Body of pancreas (tissue), 4 donors: ENCODE measurements around the gene ARHGAP15. TPM values are rescaled to one million over a fixed set of nuclear protein-coding genes. Genes with fewer than 3 reads are reported as not detected.

ENCODE experiments used
- ATAC-seq: fragments of 150-250 bp; one replicate; pipeline ENCODE4 v1.9.1; 2016
- DNase-seq, 4 donors: peaks; one replicate each; pipeline ENCODE4 v3.0.0-alpha.2; 2019
- H3K27ac ChIP-seq, 4 donors: fragments of 200-600 bp; sonication (generic); 1 replicate in 3 of 4; 2 replicates in 1 of 4; pipeline versions ENCODE4 v1.5.1 to v1.6.1; 2016 to 2019; ENCODE audit warnings: mild to moderate bottlenecking in 1 of 4, mixed read lengths in 1 of 4, moderate library complexity in 1 of 4
- H3K27me3 ChIP-seq, 2 donors: fragments of 200-600 bp; sonication (generic); one replicate each; pipeline ENCODE4 v1.6.0; 2016; ENCODE audit warnings: mild to moderate bottlenecking in 1 of 2
- H3K36me3 ChIP-seq, 2 donors: fragments of 200-600 bp; sonication (generic); replicated peaks in 1 of 2; 2 replicates each; pipeline ENCODE4 v1.5.1; 2016; ENCODE audit warnings: low read depth in 2 of 2; ENCODE audit not compliant: insufficient read depth in 1 of 2
- H3K4me1 ChIP-seq: fragments of 200-600 bp; sonication (generic); one replicate; pipeline ENCODE4 v1.6.0; 2016
- H3K4me3 ChIP-seq, 2 donors: fragments of 200-600 bp; sonication (generic); 1 replicate in 1 of 2; 2 replicates in 1 of 2; pipeline ENCODE4 v1.5.1; 2016 to 2019
- H3K9me3 ChIP-seq, 3 donors: fragments of 200-600 bp; sonication (generic); 1 replicate in 2 of 3; 2 replicates in 1 of 3; pipeline ENCODE4 v1.5.1; 2016
- CTCF ChIP-seq, 7 experiments: fragments of 450-650 bp in 4 of 7; fragments of 200-600 bp in 3 of 7; sonication (generic) in 3 of 7; IDR thresholded peaks; one replicate each; pipeline ENCODE4 v1.5.1; 2016 to 2019; ENCODE audit warnings: antibody characterized with exemption in 7 of 7
- POLR2A ChIP-seq, 3 donors: fragments of 450-650 bp; IDR thresholded peaks; one replicate each; pipeline ENCODE4 v1.6.1; 2016; ENCODE audit warnings: antibody characterized with exemption in 3 of 3, mild to moderate bottlenecking in 2 of 3
- WGBS, 2 donors: methylation state at CpG; one replicate each; pipeline ENCODE4 v1.1.5; 2017; 5-methylcytosine and 5-hydroxymethylcytosine counted together
- intact Hi-C: fragments of 100-400 bp; cut with DNase I; formaldehyde crosslinking; loops from one replicate; pipeline ENCODE4 v1.15.1; 2023
- total RNA-seq, 2 donors: library from RNA; depleted of rRNA; stranded (reverse); fragments of >200 nt; gene quantifications; one replicate each; pipeline ENCODE4 v1.1.0, GENCODE V29; 2016

Gene ARHGAP15
- total RNA-seq, 2 donors from 2014 or later = 1.3 TPM; not detected in 1

DNA sequence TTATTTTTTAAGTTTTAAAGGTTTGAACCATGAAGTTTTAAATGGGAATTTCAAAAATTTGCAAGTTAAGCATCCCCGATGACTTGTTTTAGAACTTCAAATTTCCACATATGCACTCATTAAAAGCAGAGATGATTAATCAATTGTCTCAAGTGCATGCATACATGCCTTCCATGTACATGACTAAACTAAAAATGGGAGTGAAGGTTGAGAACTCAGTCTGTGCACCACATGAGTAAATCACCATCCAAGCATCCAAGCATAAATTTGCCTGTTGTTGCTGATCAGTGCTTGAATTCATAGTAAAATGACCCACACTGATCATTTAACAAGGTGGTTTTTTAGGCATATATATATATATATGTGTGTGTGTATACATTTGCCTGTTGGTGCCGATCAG, 249.8 kb downstream of the ARHGAP15 start:
- no peaks in the 10 kb centered on the region for H3K36me3 ChIP-seq
- no peaks in the 10 kb centered on the region for H3K27me3 ChIP-seq
- 90 to 99% methylated on average over 2 of the region's 2 CpGs for WGBS, 2 donors
- no peak for TF ChIP-seq CTCF (IDR thresholded peaks at IDR 0.05)
- TF ChIP-seq POLR2A (IDR thresholded peaks at IDR 0.05) = no peak
- intact Hi-C loops = no loop called here
- ATAC-seq (no peak), DNase-seq (no peak)
- no peaks in the 10 kb centered on the region for H3K9me3 ChIP-seq
- no peaks in the 10 kb centered on the region for H3K4me1 ChIP-seq
- H3K4me3 ChIP-seq = no peak overlapping the region
- H3K27ac ChIP-seq = no peak overlapping the region

- Histone ChIP-seq H3K4me3 (no peak overlapping the region), H3K27ac (no peak overlapping the region), H3K27me3 (no peaks in the 10 kb centered on the region), H3K36me3 (no peaks in the 10 kb centered on the region), H3K9me3 (no peaks in the 10 kb centered on the region), H3K4me1 (no peaks in the 10 kb centered on the region)
- TF ChIP-seq POLR2A (IDR thresholded peaks at IDR 0.05) (no peak), CTCF (IDR thresholded peaks at IDR 0.05) (no peak)
- DNase-seq (no peak), ATAC-seq (no peak)
- WGBS, 2 donors = 60 to 90% methylated on average over 1 of the region's 1 CpG
- intact Hi-C loops = no loop called here
Observed at GRCh38 chr2:143379955-143380354, 250.7 kb downstream of the ARHGAP15 start.

DNA sequence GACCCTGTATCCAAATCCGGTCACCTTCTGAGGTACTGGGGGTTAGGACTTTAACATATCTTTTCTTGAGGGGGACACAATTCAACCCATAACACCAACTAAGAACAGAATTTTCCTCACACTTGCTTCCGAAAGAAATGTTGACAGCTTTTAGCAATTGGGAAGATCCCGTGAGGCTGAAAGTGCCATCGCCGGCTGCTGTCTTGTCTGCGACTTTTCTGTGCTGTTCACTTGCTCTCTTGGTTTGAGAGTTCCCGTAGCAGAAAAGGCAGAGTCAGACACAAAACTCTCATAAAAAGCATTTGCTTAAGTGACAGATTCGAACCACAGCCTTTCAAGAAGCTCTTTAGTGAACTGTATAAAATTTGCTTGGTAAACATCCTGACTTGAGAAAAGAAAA, 253.4 kb downstream of the ARHGAP15 start:
- Histone ChIP-seq H3K4me3 (no peak overlapping the region), H3K4me1 (no peaks in the 10 kb centered on the region), H3K36me3 (no peaks in the 10 kb centered on the region), H3K27me3 (no peaks in the 10 kb centered on the region), H3K9me3 (no peaks in the 10 kb centered on the region), H3K27ac (no peak overlapping the region)
- TF ChIP-seq POLR2A (IDR thresholded peaks at IDR 0.05) (no peak), CTCF (IDR thresholded peaks at IDR 0.05) (no peak)
- DNase-seq (no peak), ATAC-seq (no peak)
- intact Hi-C loops = no loop called here
- 79 to 85% methylated on average over 8 of the region's 8 CpGs for WGBS, 2 donors

- no peak overlapping the region for H3K27ac ChIP-seq
- no peak overlapping the region for H3K4me3 ChIP-seq
- H3K27me3 ChIP-seq = no peaks in the 10 kb centered on the region
- intact Hi-C loops = no loop called here
- ATAC-seq (no peak), DNase-seq (no peak)
- no peaks in the 10 kb centered on the region for H3K9me3 ChIP-seq
- 72 to 90% methylated on average over 2 of the region's 2 CpGs for WGBS, 2 donors
- H3K4me1 ChIP-seq = no peaks in the 10 kb centered on the region
- TF ChIP-seq POLR2A (IDR thresholded peaks at IDR 0.05) (no peak), CTCF (IDR thresholded peaks at IDR 0.05) (no peak)
- H3K36me3 ChIP-seq = no peaks in the 10 kb centered on the region
Observed at GRCh38 chr2:143383016-143383415, 253.8 kb downstream of the ARHGAP15 start.

- Histone ChIP-seq H3K4me3 (no peak overlapping the region), H3K4me1 (no peaks in the 10 kb centered on the region), H3K36me3 (no peaks in the 10 kb centered on the region), H3K9me3 (no peaks in the 10 kb centered on the region), H3K27me3 (no peaks in the 10 kb centered on the region), H3K27ac (no peak overlapping the region)
- 75 to 79% methylated on average over 6 of the region's 6 CpGs for WGBS, 2 donors
- no peak for ATAC-seq
- intact Hi-C loops = no loop called here
- DNase-seq = no peak
- TF ChIP-seq POLR2A (IDR thresholded peaks at IDR 0.05) (no peak), CTCF (IDR thresholded peaks at IDR 0.05) (no peak)
Observed at GRCh38 chr2:143384111-143384510, 254.9 kb downstream of the ARHGAP15 start.
